ENCODE results near the gene TSPAN3.

TSPAN3 gene

DNA sequence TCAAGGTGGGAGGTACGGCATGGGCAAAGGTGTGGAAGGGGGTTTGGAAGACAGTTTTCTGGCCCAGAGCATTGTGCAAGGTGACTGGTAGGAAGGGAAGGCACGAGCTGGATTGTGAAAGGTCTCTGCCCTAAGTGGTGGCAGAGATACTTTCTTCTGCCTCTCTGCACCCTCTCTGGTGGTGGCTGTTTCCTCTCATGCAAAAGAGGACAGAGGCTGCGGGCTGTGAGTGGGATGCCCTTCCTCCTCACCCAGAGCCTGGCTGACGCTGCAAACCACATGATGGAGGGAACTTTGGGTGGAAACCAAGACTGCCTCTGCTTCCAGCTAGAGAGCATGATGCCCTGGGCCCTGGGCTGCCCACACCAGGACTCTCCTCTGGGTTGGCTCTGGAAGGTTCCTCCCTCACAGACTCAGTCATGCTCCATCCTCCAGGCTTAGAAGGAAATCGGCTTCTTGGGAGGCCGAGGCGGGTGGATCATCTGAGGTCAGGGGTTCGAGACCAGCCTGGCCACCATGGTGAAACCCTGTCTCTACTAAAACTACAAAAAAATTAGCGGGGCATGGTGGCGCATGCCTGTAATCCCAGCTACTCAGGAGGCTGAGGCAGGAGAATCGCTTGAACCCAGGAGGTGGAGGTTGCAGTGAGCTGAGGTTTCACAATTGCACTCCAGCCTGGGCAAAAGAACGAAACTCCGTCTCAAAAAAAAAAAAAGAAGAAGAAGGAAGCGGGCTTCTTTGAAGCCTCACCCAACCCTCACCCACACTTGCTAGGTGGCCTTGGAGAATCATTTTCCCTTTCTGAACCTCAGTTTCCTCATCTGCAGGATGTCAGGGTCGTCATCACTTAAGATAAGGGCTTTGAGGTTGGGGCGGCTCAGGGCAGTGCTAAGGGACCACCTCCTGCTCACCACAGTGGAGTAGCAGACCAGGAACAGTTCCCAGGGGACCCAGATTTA, 67.7 kb downstream of the TSPAN3 start:
- peak; percentile 85 for DNase-seq

GRCh38 chr15:77002436-77002835, 68.5 kb downstream of the TSPAN3 start:
- DNase-seq = no peak

DNA sequence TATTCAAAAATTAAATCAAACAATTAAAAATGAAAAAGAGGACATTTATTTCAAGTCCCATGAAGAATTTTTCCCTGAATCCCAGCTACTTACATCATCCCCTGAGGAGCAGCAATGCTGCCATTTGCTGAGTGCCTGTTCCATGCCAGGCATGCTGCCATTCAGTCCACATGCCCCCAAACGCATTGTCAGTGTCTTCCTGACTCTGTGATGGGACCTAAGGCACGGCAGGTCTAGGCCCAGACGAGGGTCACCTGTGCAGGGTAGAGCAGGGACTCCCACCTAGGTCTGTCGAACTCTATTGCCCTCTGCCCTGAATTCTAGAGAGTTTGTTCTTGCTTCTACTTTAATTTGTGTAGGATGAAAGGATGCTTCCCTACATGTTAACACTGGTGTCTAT, 68.9 kb downstream of the TSPAN3 start:
- DNase-seq = no peak

- no peak for DNase-seq
Measured at GRCh38 chr15:77001351-77001750, 69.6 kb downstream of the TSPAN3 start.

DNA sequence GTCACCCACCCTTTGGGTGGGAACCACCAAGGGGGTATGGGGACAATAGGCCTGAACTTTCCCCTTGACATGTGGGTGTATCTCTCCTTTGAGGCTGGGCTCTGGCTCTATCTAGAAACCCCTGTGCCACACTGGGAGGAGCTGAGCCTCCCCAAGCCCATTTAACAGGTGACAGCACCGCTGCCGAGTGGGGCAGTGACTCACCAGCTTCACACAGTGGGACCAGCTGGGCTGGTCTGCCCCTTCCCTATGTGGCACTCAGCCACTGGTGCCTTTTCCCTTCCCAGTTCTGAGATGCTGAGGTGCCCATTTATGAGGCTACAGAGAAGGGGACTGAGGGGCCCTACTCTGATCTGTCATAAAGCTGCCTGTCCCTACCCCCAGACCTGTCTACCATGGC, 70.9 kb downstream of the TSPAN3 start:
- no peak for DNase-seq

- DNase-seq = no peak
Measured at GRCh38 chr15:76998663-76999285, 72.1 kb downstream of the TSPAN3 start.

DNA sequence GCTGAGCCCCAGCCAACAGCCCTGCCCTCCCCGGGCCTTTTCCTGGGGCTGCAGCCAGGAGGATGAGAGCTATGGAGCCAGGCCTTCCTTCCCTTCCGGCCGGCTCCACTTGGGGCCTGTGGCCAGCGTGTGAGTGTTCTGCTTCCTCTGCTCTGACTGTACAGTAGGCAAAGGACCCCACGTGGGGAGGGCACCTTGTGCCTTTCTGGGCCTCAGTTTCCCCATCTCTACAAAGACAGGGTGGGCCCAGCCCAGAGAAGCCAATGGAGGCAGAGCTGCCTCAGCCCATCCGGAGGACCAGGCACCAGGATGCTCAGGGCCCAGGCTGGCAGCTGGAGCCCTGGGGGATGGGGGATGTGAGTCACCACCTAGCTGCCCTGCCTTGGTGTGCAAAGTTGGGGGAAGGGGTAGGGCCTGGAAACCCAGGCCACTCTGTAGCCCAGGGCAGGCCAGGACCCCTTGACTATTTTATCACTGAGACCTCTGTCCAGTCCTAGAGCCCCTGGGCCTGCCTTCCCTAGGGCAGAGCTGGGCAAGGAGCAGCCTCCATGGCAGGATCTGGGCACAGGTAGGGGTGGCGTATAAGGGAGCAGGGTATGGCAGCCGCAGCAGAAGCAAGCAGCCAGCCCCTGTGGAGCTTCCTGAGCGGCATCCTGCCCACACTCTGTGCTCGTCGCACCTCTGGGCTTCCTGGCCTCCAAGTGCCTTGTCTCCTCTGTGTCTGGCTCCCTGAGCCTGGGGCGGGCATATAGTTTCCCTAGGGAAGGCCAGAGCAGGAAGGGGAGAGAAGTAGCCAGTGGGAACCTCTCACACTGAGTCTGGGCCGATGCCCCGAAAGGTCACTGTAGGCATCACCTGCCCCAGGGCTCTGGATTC, 74.1 kb downstream of the TSPAN3 start:
- DNase-seq = no peak

DNA sequence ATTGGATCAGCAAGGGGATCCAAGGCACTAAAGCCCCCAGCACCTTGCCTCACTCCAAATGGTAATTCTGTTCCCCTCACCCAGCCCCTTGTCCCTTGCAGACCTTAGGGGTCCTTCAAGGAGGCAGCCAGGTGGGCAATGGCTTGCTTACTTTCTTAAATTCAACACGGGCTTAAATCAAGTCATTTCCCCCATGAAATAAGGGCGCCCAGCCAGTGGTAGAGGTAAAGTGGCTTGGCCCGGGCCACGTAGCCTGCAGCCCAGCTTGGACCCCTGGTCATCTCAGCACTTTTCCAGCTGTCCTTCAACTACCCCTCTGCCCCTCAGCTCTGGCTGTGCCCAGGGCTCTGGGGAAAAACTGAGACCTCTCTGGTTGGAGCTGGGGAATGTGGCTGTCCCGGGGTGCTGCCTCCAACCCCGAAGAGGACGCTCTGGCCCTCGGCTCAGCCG, 74.8 kb downstream of the TSPAN3 start:
- DNase-seq = no peak

GRCh38 chr15:76994971-76995945, 75.7 kb downstream of the TSPAN3 start, which contains the start of gene PSTPIP1:
PSTPIP1 (plus strand) TSS chr15:76995126; CDS start chr15:76995574, 448 bp downstream.
- peak; percentile 70 for DNase-seq

- no peak for DNase-seq
Measured at GRCh38 chr15:76994496-76994895, 76.4 kb downstream of the TSPAN3 start.

DNA sequence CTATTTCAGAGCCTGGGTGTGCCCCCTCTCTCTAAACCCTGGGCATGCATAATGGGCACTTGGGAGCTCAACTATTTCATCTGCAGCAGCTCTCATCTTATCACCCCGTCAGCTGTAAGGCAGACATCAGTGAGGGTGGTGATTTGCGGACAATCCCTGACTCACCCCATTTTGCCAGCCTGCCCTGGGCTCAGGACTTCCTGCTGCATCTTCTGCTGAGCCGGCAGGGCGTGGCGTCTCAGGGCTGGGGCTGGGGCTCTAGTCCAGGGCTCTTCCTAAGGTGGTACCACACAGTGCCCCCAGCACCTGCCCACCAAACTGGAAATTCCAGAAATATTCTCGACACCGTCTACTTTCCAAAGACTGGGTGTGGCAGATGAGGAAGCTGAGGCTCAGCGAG, 76.9 kb downstream of the TSPAN3 start:
- no peak for DNase-seq

DNA sequence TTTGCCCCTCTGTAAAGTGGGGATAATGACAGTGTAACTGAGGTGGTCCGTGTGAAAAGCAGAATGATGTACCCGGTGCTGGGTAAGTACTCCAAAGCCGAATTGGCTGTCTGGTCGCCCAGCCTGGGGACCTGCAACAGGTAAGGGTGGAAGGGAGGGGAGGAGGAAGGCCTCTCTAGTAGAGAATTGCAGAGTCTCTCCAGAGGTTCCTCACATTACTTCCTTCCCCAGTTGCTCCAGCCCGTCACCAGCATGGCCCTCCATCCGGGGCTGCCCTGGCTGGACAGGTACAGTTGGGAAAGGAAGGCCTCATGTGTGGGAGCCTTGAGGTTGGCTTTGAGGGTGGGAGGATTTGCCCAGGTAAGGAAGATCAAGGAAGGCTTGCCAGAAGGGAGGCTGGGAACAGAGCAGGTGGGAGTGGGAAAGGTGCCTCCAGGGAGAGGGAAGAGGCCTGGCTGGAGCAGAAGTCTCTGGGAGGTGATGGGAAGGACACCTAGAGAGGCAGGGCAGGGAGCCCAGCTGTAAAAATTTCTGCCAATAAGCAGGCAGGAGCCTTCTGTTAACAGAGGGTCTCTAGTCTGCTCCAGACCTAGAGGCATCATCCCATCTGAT, 77.7 kb downstream of the TSPAN3 start:
- no peak for DNase-seq

DNA sequence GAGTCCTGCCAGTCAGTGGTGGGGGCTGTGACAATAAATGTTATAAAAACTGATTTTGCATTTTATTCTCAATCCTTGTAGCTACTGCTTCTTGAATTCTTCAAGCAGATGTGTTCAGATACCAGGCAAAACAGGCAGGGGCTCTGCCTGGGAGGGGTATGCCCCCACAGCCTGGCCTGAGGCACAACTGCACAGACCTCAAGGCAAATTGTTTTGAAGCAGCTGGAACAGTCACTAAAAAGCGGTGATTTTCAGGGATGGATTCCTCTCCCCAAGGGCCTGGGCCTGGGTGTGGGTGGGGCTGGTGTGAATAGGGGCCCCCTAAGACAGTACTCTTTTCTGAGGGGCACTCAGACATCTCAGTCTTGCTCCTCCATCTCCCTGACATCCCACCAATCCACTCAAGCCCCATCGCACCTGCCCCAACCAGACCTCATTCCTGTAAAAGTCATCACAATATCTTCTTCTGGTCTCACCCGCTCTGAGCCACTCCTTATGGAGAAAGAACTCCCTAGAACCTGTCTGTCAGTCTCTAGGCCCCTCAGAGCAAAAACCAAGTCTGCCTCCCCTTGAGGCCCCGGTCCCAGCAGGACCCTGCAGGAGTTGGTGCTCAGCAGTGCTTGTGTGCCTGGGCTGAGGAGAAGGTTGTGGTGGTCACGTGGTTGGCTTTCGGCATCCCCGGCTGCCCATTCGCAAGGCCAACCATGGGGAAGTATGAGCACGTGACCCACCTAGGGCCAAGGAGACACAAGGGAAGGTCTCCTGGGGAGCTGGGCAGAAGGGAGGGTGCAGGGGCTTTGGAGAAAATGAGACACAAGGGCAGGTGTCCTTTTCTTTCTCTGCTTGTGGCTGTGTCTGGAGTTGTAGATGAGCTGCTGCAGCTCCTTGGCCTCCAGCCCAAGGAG, 78.9 kb downstream of the TSPAN3 start:
- no peak for DNase-seq
